HG02938 (cell line): Measurements from ENCODE around the gene EPN3.

Experiments used
- ATAC-seq: cut with Tn5 transposase; IDR thresholded peaks from one replicate; pipeline ENCODE4 v1.9.1; 2021; ENCODE audit warnings: mild to moderate bottlenecking, moderate library complexity; ENCODE audit not compliant: unreplicated experiment

The EPN3 gene

GRCh38 chr17:50585891-50586290 is 53.4 kb downstream of the EPN3 start:
- no peak for ATAC-seq

- ATAC-seq, result no peak
Observed at GRCh38 chr17:50586421-50587247, 54.1 kb downstream of the EPN3 start.

GRCh38 chr17:50587571-50587970 is 55.0 kb downstream of the EPN3 start:
- ATAC-seq, result no peak

- no peak for ATAC-seq
Observed at GRCh38 chr17:50588391-50589049, 56.0 kb downstream of the EPN3 start.

DNA sequence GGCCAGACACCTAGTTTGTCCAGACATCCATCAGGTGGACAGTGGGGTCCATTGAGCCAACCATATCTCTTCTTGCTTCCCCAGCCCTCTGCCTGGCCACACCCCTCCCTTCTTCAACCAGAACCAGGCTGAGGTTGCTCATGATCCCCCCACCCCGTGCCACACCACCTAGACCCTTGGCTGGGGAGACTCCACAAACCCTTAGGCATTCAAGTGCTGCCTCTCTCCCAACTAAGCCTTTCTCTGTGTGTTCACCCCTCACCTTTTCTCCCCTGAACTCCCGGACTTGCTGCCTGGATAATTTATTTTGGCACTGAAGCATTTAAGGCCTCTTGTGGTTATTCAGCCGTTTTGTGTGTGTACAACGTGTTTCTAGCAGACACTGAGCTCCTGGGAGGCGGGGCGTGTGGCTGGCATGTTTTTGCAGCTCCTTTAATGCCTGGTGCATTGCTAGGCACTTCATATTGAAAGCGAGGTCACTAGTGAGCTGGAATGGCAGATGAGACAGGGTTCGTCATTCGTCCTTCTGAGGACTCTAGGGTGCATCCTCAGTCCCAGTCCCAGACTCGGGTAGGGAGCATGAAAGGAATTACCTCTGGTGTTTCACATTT is 56.7 kb downstream of the EPN3 start:
- no peak for ATAC-seq

- ATAC-seq, result no peak
Observed at GRCh38 chr17:50590946-50591737, 58.6 kb downstream of the EPN3 start.

DNA sequence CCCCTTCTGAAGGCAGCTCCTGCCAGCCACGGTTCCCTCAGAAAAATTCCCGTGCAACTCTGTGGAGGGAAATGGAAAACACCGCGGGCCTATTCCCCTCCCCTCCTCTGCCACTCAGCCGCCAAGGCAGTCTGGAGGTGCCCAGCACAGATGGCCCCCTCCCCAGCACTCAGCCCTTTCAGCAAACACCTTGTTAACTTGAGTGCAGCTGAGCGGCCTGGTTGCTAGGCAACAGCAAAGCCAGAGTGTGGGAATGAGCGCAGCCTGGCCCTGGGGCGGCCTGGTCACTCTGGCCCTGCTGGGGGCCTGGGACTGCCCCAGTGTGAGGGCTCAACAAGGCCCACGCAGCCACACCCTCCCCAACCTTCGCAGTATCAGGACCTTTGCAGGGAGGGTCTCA is 60.8 kb downstream of the EPN3 start:
- no peak for ATAC-seq
